HepG2 (cell line): ENCODE measurements around the gene EFL1. TPM values are rescaled to one million over a fixed set of nuclear protein-coding genes. Genes with fewer than 3 reads are reported as not detected.

Experiments
- ASH2L ChIP-seq: fragments of 300-600, 200-600 bp; sonication (generic); IDR thresholded peaks from 2 replicates; pipeline ENCODE4 v1.7.0; 2017; ENCODE audit warnings: low read depth, mild to moderate bottlenecking, moderate library complexity, mixed read lengths, low read length; ENCODE audit not compliant: insufficient read length
- ELF4 ChIP-seq: sonication (generic); formaldehyde crosslinking; IDR thresholded peaks from 2 replicates; pipeline ENCODE4 v1.5.0; 2020; ENCODE audit warnings: missing genetic modification reagents, mild to moderate bottlenecking, moderate library complexity, borderline replicate concordance
- HMGXB3 ChIP-seq: sonication (generic); formaldehyde crosslinking; IDR thresholded peaks from 2 replicates; pipeline ENCODE4 v1.4.0; 2020; ENCODE audit warnings: missing genetic modification reagents, borderline replicate concordance
- HOXA7 ChIP-seq: sonication (generic); formaldehyde crosslinking; IDR thresholded peaks from 2 replicates; pipeline ENCODE4 v1.8.1; 2022; ENCODE audit warnings: mild to moderate bottlenecking, missing genetic modification reagents, moderate library complexity
- IRF2 ChIP-seq: IDR thresholded peaks from 2 replicates; pipeline ENCODE4 v1.6.1; 2018; ENCODE audit warnings: missing genetic modification reagents, missing compliant biosample characterization
- MTA1 ChIP-seq: sonication (generic); formaldehyde crosslinking; IDR thresholded peaks from 2 replicates; pipeline ENCODE4 v1.4.0; 2020; ENCODE audit warnings: missing genetic modification reagents, mild to moderate bottlenecking, borderline replicate concordance
- PCBP1 ChIP-seq: fragments of 200-400 bp; formaldehyde crosslinking; IDR thresholded peaks from 2 replicates; pipeline ENCODE4 v1.6.1; 2017; ENCODE audit warnings: mild to moderate bottlenecking, low read depth, low read length, borderline replicate concordance
- RELA ChIP-seq: sonication (generic); formaldehyde crosslinking; IDR thresholded peaks from 2 replicates; pipeline ENCODE4 v1.4.0; 2020; ENCODE audit warnings: missing genetic modification reagents
- TEAD2 ChIP-seq: sonication (generic); formaldehyde crosslinking; IDR thresholded peaks from 2 replicates; pipeline ENCODE4 v1.9.0; 2021; ENCODE audit warnings: missing genetic modification reagents
- ZEB1 ChIP-seq: IDR thresholded peaks from 2 replicates; pipeline ENCODE4 v1.6.1; 2012; ENCODE audit warnings: mild to moderate bottlenecking, low read depth, inconsistent platforms; ENCODE audit not compliant: insufficient replicate concordance
- ZNF253 ChIP-seq: sonication (generic); formaldehyde crosslinking; IDR thresholded peaks from 2 replicates; pipeline ENCODE4 v1.8.0; 2022; ENCODE audit warnings: mild to moderate bottlenecking, missing genetic modification reagents, borderline replicate concordance
- ZNF326 ChIP-seq: sonication (generic); formaldehyde crosslinking; IDR thresholded peaks from 2 replicates; pipeline ENCODE4 v1.4.0; 2020; ENCODE audit warnings: missing genetic modification reagents, borderline replicate concordance
- ZNF34 ChIP-seq: sonication (generic); formaldehyde crosslinking; IDR thresholded peaks from 2 replicates; pipeline ENCODE4 v1.4.0; 2020; ENCODE audit warnings: mild to moderate bottlenecking, missing genetic modification reagents, borderline replicate concordance
- ZNF350 ChIP-seq: sonication (generic); formaldehyde crosslinking; IDR thresholded peaks from 2 replicates; pipeline ENCODE4 v1.4.0; 2020; ENCODE audit warnings: mild to moderate bottlenecking, low read depth, missing genetic modification reagents, borderline replicate concordance
- ZNF367 ChIP-seq: sonication (generic); formaldehyde crosslinking; IDR thresholded peaks from 2 replicates; pipeline ENCODE4 v1.4.0; 2020; ENCODE audit warnings: missing genetic modification reagents, borderline replicate concordance
- ZNF891 ChIP-seq: sonication (generic); formaldehyde crosslinking; IDR thresholded peaks from 2 replicates; pipeline ENCODE4 v1.5.0; 2020; ENCODE audit warnings: mild to moderate bottlenecking, missing genetic modification reagents
- polyA plus RNA-seq, 8 experiments: library from polyadenylated mRNA; depleted of rRNA in 3 of 8; stranded (reverse) in 7 of 8; unstranded in 1 of 8; fragments of >200 nt; fragmentation: Illumina TruSeq in 4 of 8; extraction: Trizol in 4 of 8; gene quantifications; 2 replicates each; pipeline versions ENCODE4 v1.2.1 to v1.2.3, GENCODE V29; 2011 to 2016; ENCODE audit warnings: low read depth in 4 of 8, missing spikeins in 1 of 8, mixed read lengths in 1 of 8; ENCODE audit not compliant: insufficient read depth in 1 of 8
- total RNA-seq, 5 experiments: library from RNA; depleted of rRNA; stranded (reverse); fragments of >200 nt; fragmentation: Illumina TruSeq; extraction: Trizol; gene quantifications; 2 replicates each; pipeline ENCODE4 v1.2.3, GENCODE V29; 2016; ENCODE audit warnings: low read depth in 1 of 5
- TF ChIP-seq, protein P1 (sequence below): sonication (generic); formaldehyde crosslinking; IDR thresholded peaks from 2 replicates; pipeline ENCODE4 v1.4.0; 2020; ENCODE audit warnings: mild to moderate bottlenecking, missing genetic modification reagents
- TF ChIP-seq, protein P2 (sequence below): sonication (generic); formaldehyde crosslinking; IDR thresholded peaks from 2 replicates; pipeline ENCODE4 v1.4.0; 2020; ENCODE audit warnings: missing genetic modification reagents
- TF ChIP-seq, protein P3 (sequence below): sonication (generic); formaldehyde crosslinking; IDR thresholded peaks from 2 replicates; pipeline ENCODE4 v1.5.1; 2020; ENCODE audit warnings: missing genetic modification reagents, mild to moderate bottlenecking, borderline replicate concordance
- TF ChIP-seq, protein P4 (sequence below): sonication (generic); formaldehyde crosslinking; IDR thresholded peaks from 2 replicates; pipeline ENCODE4 v1.4.0; 2020; ENCODE audit warnings: missing genetic modification reagents

EFL1 gene
- total and polyA plus RNA-seq, 2 of the 13 experiments (the other 11 are each of a cell fraction or from before 2014, with no cell fraction given) = 6.4 to 12.0 TPM

- TF ChIP-seq, protein P1, sequence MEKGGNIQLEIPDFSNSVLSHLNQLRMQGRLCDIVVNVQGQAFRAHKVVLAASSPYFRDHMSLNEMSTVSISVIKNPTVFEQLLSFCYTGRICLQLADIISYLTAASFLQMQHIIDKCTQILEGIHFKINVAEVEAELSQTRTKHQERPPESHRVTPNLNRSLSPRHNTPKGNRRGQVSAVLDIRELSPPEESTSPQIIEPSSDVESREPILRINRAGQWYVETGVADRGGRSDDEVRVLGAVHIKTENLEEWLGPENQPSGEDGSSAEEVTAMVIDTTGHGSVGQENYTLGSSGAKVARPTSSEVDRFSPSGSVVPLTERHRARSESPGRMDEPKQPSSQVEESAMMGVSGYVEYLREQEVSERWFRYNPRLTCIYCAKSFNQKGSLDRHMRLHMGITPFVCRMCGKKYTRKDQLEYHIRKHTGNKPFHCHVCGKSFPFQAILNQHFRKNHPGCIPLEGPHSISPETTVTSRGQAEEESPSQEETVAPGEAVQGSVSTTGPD (CRISPR knock-in tag) = no peak
- TF ChIP-seq ZNF34 (CRISPR knock-in tag) = no peak
- no peak for TF ChIP-seq ZEB1
- TF ChIP-seq, protein P2, sequence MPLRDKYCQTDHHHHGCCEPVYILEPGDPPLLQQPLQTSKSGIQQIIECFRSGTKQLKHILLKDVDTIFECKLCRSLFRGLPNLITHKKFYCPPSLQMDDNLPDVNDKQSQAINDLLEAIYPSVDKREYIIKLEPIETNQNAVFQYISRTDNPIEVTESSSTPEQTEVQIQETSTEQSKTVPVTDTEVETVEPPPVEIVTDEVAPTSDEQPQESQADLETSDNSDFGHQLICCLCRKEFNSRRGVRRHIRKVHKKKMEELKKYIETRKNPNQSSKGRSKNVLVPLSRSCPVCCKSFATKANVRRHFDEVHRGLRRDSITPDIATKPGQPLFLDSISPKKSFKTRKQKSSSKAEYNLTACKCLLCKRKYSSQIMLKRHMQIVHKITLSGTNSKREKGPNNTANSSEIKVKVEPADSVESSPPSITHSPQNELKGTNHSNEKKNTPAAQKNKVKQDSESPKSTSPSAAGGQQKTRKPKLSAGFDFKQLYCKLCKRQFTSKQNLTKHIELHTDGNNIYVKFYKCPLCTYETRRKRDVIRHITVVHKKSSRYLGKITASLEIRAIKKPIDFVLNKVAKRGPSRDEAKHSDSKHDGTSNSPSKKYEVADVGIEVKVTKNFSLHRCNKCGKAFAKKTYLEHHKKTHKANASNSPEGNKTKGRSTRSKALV = no peak
- no peak for TF ChIP-seq ZNF253 (CRISPR knock-in tag)
- no peak for TF ChIP-seq TEAD2 (CRISPR knock-in tag)
- TF ChIP-seq MTA1 (CRISPR knock-in tag) = no peak
- TF ChIP-seq ZNF326 = no peak
- no peak for TF ChIP-seq HMGXB3 (CRISPR knock-in tag)
- no peak for TF ChIP-seq ZNF367 (CRISPR knock-in tag)
- TF ChIP-seq ZNF350 (CRISPR knock-in tag) = no peak
- no peak for TF ChIP-seq RELA
- TF ChIP-seq, protein P3, sequence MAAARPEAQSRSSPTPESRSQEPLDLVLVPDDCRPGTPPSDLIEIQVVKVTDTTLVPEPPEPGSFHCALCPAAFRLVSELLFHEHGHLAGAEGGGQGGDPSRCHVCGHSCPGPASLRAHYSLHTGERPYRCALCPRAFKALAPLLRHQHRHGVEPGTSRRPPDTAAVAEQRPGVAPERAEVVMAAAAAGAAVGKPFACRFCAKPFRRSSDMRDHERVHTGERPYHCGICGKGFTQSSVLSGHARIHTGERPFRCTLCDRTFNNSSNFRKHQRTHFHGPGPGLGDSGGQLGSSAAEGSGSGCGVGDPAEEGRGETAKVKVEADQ (CRISPR knock-in tag) = no peak
- TF ChIP-seq IRF2 (CRISPR knock-in tag) = peak; percentile 73; the same call in 1 of the 2 replicates
- TF ChIP-seq HOXA7 = no peak
- TF ChIP-seq ZNF891 (CRISPR knock-in tag) = no peak
- TF ChIP-seq, protein P4, sequence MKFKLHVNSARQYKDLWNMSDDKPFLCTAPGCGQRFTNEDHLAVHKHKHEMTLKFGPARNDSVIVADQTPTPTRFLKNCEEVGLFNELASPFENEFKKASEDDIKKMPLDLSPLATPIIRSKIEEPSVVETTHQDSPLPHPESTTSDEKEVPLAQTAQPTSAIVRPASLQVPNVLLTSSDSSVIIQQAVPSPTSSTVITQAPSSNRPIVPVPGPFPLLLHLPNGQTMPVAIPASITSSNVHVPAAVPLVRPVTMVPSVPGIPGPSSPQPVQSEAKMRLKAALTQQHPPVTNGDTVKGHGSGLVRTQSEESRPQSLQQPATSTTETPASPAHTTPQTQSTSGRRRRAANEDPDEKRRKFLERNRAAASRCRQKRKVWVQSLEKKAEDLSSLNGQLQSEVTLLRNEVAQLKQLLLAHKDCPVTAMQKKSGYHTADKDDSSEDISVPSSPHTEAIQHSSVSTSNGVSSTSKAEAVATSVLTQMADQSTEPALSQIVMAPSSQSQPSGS (CRISPR knock-in tag) = peak; percentile 91
- TF ChIP-seq ASH2L = no peak
- no peak for TF ChIP-seq PCBP1
- TF ChIP-seq ELF4 (CRISPR knock-in tag) = no peak
Measured at GRCh38 chr15:82263350-82263749, 816 bp upstream of the EFL1 start (continued).
